ENCODE results near the gene C10orf105.

C10orf105 gene

DNA sequence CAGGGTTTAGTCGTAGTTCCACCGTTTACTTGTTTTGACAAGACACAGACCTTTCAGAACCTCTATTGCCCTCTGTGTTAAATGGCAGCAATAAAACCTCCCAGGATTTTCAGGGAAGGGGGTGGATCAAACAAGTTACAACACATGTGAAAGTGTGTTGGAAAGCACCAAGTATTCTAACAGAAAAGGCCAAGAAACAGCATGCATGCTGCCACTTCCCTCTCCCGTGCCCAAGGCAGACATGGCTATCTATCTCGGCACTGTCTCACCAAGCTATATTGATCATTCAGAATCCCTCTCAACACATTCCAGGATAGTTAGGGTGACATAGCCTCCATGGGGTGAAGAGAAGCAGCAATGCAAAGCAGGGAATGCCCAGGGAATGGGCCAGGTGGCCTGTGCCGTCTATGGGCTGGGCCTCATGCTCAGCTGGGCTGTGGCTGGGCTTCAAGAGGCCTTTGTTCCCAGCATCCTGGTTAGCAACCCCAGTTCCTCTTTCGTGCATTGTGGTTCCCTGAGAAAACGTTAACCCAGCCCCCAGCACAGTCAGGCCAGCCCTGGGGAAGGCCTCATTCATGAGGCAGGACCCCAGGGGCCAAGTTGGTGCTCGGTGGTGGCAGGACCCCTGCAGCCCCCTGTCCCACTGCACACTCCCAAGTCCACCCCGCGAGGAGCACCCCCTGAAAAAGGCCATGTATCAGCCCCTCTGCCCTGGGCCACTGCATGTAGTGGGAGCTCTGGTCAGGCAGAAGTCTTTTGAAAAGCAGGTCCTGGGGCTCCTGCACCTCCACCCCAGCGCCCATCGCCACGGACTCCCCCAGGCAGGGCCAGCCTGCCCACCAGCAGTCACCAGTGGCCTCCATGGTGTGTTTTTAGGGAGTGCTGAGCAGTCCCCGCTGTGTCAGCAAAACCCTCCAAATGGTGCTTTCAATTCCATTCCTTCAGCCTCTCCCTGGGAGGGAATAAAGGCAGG, 28.3 kb upstream of the C10orf105 start:
- TF ChIP-seq, protein P1, sequence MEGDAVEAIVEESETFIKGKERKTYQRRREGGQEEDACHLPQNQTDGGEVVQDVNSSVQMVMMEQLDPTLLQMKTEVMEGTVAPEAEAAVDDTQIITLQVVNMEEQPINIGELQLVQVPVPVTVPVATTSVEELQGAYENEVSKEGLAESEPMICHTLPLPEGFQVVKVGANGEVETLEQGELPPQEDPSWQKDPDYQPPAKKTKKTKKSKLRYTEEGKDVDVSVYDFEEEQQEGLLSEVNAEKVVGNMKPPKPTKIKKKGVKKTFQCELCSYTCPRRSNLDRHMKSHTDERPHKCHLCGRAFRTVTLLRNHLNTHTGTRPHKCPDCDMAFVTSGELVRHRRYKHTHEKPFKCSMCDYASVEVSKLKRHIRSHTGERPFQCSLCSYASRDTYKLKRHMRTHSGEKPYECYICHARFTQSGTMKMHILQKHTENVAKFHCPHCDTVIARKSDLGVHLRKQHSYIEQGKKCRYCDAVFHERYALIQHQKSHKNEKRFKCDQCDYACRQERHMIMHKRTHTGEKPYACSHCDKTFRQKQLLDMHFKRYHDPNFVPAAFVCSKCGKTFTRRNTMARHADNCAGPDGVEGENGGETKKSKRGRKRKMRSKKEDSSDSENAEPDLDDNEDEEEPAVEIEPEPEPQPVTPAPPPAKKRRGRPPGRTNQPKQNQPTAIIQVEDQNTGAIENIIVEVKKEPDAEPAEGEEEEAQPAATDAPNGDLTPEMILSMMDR (IDR thresholded peaks at IDR 0.05; ENCODE audit: low read length), result no peak
- TF ChIP-seq EZH2 (IDR thresholded peaks at IDR 0.05; ENCODE audit: borderline replicate concordance, low read length), result no peak
- H3K4me3 ChIP-seq (ENCODE audit: low read depth, low read length, poor library complexity, severe bottlenecking), result no peak overlapping the region
- peaks cover 6% of the 10 kb centered on the region for H3K4me1 ChIP-seq (ENCODE audit: insufficient read depth, low read length, severe bottlenecking)
- H3K4me2 ChIP-seq (ENCODE audit: low read length), result no peak overlapping the region; the same call in 1 of the 2 replicates
- H3K9me2 ChIP-seq (ENCODE audit: low read depth, low read length), result no peaks in the 10 kb centered on the region
- H3K9ac ChIP-seq (ENCODE audit: low read length), result no peak overlapping the region
- no peak overlapping the region for H2AFZ ChIP-seq (ENCODE audit: low read length)
- no peaks in the 10 kb centered on the region for H3K79me2 ChIP-seq (ENCODE audit: insufficient read depth, low read length)
- no peaks in the 10 kb centered on the region for H3K36me3 ChIP-seq (ENCODE audit: insufficient read depth, low read length)
- H3K27me3 ChIP-seq (ENCODE audit: insufficient read depth, low read length), result peaks cover 8% of the 10 kb centered on the region; the same call in 1 of the 2 replicates
- no peaks in the 10 kb centered on the region for H4K20me1 ChIP-seq (ENCODE audit: insufficient read depth, low read length)
- H3K27ac ChIP-seq (ENCODE audit: low read depth, low read length, poor library complexity, severe bottlenecking), result no peak overlapping the region
- no peaks in the 10 kb centered on the region for H3F3A ChIP-seq (ENCODE audit: insufficient read depth, low read length)
- no peaks in the 10 kb centered on the region for H3K9me3 ChIP-seq (ENCODE audit: low read length)

DNA sequence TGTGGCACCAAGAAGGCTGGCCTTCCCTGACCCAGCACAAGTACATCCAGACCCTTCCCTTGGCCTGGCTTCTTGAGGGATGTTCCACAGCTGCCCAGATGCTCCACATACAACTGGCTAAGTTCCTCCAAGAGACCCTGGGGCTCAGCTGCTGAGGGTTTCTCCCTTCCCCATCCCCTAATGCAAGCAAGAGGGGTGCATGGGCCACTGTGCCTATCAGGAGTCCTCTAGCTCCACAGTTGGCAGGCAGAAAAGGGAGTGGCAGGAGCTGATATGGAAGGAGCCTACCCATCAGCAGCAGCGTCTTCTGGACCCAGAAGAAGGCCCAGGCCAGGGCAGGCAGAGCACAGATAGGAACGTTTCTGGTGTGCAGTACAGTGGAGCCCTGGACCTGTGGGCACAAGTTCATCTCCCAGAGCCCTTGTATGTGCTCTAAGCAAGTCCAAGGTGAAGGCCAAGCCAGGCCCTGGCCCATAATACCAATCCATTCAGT, 27.5 kb upstream of the C10orf105 start:
- H3K9ac ChIP-seq (ENCODE audit: low read length), result no peak overlapping the region
- TF ChIP-seq EZH2 (IDR thresholded peaks at IDR 0.05; ENCODE audit: borderline replicate concordance, low read length), result no peak
- TF ChIP-seq, protein P1 (IDR thresholded peaks at IDR 0.05; ENCODE audit: low read length), result no peak
- peaks cover 8% of the 10 kb centered on the region; the same call in 1 of the 2 replicates for H3K27me3 ChIP-seq (ENCODE audit: insufficient read depth, low read length)
- no peak overlapping the region for H3K27ac ChIP-seq (ENCODE audit: low read depth, low read length, poor library complexity, severe bottlenecking)
- H4K20me1 ChIP-seq (ENCODE audit: insufficient read depth, low read length), result no peaks in the 10 kb centered on the region
- H3K4me3 ChIP-seq (ENCODE audit: low read depth, low read length, poor library complexity, severe bottlenecking), result no peak overlapping the region
- no peaks in the 10 kb centered on the region for H3F3A ChIP-seq (ENCODE audit: insufficient read depth, low read length)
- no peaks in the 10 kb centered on the region for H3K79me2 ChIP-seq (ENCODE audit: insufficient read depth, low read length)
- no peak overlapping the region for H3K4me2 ChIP-seq (ENCODE audit: low read length)
- no peaks in the 10 kb centered on the region for H3K9me2 ChIP-seq (ENCODE audit: low read depth, low read length)
- peaks cover 6% of the 10 kb centered on the region for H3K4me1 ChIP-seq (ENCODE audit: insufficient read depth, low read length, severe bottlenecking)
- no peak overlapping the region for H2AFZ ChIP-seq (ENCODE audit: low read length)
- H3K36me3 ChIP-seq (ENCODE audit: insufficient read depth, low read length), result no peaks in the 10 kb centered on the region
- no peaks in the 10 kb centered on the region for H3K9me3 ChIP-seq (ENCODE audit: low read length)

DNA sequence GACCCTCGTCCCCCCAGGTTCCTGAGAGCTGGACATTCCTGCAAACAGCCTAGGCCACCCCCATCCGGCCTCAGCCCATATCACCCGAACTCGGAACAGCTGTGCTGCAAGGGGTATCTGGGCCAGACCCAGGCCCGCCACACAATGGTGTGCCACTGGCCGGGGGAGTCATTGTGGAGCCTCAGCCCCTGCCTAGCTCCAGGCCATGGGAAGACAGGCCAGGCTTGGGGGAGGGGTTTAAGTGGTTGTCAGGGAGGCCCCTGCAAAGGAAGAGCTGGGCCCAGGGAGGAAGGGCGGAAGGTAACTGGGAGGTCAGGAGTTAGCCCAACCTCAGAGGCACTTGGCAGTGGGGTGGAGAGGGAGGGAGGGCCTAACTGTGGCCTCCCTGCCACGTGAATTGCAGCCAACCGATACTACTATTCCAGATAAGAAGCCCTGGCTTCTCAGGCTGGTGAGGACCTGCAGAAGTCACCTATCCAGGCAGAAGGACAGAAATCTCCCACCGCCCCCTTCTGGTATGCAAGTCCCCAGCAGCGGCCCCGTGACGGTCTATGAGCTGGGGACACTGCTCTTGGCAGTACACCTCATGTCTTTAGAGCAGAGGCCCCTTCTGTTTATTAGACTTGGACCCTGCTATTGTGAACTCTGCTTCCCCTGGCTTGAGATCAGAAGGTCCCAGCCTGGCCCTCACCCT, 26.9 kb upstream of the C10orf105 start:
- Histone ChIP-seq H3K4me1 (ENCODE audit: insufficient read depth, low read length, severe bottlenecking) (peaks cover 6% of the 10 kb centered on the region), H3K9me2 (ENCODE audit: low read depth, low read length) (no peaks in the 10 kb centered on the region), H3K4me3 (ENCODE audit: low read depth, low read length, poor library complexity, severe bottlenecking) (no peak overlapping the region), H3K36me3 (ENCODE audit: insufficient read depth, low read length) (no peaks in the 10 kb centered on the region), H3K4me2 (ENCODE audit: low read length) (no peak overlapping the region), H3F3A (ENCODE audit: insufficient read depth, low read length) (no peaks in the 10 kb centered on the region), H2AFZ (ENCODE audit: low read length) (no peak overlapping the region), H3K9me3 (ENCODE audit: low read length) (no peaks in the 10 kb centered on the region), H3K79me2 (ENCODE audit: insufficient read depth, low read length) (no peaks in the 10 kb centered on the region), H3K27me3 (ENCODE audit: insufficient read depth, low read length) (peaks cover 8% of the 10 kb centered on the region; the same call in 1 of the 2 replicates), H4K20me1 (ENCODE audit: insufficient read depth, low read length) (no peaks in the 10 kb centered on the region), H3K27ac (ENCODE audit: low read depth, low read length, poor library complexity, severe bottlenecking) (no peak overlapping the region), H3K9ac (ENCODE audit: low read length) (no peak overlapping the region)
- TF ChIP-seq, protein P1 (IDR thresholded peaks at IDR 0.05; ENCODE audit: low read length), result peak; percentile 37; the same call in 1 of the 2 replicates
- no peak for TF ChIP-seq EZH2 (IDR thresholded peaks at IDR 0.05; ENCODE audit: borderline replicate concordance, low read length)

Measured in OCI-LY1 (cell line).